ENCODE results near the gene HBM.
A peak's percentile ranks its signal among the peaks of the same experiment; 100 is the strongest.

HBM gene

DNA sequence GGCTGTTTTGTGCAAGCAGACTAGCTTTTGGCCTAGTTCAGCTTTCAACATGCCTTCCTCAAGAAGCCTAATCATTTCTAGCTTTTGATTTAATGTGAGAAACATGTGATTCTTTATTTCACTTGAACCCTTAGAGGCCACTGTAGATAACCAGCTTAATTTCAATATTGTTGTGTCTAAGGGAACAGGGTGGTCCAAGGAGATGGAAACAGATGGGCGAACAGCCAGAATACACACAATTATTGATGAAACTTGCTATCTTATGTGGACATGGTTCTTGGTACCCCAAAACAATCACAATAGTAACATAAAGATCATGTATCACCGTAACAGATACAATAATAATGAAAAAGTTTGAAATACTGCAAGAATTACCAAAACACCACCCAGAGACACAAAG is 32.1 kb upstream of the HBM start:
- in situ Hi-C loops (cut with MboI; ENCODE audit: low pct_unique_long_range_greater_than_20kb, low sequenced_read_pairs, unreplicated experiment), result no loop called here
- TF ChIP-seq, protein P1, sequence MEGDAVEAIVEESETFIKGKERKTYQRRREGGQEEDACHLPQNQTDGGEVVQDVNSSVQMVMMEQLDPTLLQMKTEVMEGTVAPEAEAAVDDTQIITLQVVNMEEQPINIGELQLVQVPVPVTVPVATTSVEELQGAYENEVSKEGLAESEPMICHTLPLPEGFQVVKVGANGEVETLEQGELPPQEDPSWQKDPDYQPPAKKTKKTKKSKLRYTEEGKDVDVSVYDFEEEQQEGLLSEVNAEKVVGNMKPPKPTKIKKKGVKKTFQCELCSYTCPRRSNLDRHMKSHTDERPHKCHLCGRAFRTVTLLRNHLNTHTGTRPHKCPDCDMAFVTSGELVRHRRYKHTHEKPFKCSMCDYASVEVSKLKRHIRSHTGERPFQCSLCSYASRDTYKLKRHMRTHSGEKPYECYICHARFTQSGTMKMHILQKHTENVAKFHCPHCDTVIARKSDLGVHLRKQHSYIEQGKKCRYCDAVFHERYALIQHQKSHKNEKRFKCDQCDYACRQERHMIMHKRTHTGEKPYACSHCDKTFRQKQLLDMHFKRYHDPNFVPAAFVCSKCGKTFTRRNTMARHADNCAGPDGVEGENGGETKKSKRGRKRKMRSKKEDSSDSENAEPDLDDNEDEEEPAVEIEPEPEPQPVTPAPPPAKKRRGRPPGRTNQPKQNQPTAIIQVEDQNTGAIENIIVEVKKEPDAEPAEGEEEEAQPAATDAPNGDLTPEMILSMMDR (IDR thresholded peaks at IDR 0.05; ENCODE audit: extremely low read depth, insufficient read depth, missing control alignments), result no peak
- DNase-seq (ENCODE audit: low spot score), result no peak

DNA sequence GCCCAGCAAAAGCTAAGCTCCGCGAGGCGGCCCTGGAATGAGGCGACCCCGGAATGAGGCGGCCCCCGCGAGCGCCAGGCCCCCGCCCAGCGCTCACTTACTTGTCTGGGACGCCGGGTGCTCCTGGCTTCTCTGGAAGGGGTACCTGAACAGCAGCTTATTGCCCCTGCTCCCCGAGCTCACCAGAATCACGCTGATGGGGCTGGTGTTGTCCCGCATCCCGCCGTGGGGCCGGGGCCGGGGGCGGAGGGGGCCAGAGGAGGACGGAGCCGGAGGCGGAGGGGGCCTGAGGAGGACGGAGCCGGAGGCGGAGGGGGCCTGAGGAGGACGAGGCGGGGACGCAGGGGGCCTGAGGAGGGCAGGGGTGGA is 27.7 kb upstream of the HBM start:
- in situ Hi-C loops (cut with MboI; ENCODE audit: low pct_unique_long_range_greater_than_20kb, low sequenced_read_pairs, unreplicated experiment), result no loop called here
- DNase-seq (ENCODE audit: low spot score), result peak; percentile 48
- TF ChIP-seq, protein P1 (IDR thresholded peaks at IDR 0.05; ENCODE audit: extremely low read depth, insufficient read depth, missing control alignments), result no peak

DNA sequence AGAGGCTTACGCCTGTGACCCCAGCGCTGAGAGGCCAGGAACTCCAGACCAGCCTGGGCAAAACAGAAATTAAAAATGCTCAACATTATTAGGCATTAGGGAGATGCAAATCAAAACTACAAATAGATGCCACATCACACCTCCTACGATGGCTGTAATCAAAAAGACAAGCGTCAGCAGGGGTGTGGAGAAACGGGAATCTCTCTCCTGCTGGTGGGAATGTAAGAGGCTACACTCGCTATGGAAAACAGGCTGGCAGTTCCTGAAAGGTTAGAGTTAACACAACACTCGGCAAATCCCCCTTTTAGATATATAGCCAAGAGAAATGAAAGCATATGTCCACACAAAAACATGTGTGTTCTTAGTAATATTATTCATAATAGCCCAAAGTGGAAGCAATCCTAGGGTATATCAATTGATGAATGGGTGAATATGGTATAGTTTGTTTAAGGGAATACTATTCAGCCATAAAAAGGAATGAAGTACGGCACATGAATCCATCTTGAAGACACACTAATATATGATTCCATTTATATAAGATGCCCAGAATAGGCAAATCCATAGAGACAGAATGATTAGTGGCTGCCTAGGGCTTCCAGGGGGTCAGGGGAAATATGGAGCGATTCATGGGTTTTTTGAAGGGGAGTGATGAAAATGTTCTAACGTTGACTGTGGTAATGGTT is 25.5 kb upstream of the HBM start:
- in situ Hi-C loops (cut with MboI; ENCODE audit: low pct_unique_long_range_greater_than_20kb, low sequenced_read_pairs, unreplicated experiment), result no loop called here
- no peak for DNase-seq (ENCODE audit: low spot score)
- TF ChIP-seq, protein P1 (IDR thresholded peaks at IDR 0.05; ENCODE audit: extremely low read depth, insufficient read depth, missing control alignments), result no peak

DNA sequence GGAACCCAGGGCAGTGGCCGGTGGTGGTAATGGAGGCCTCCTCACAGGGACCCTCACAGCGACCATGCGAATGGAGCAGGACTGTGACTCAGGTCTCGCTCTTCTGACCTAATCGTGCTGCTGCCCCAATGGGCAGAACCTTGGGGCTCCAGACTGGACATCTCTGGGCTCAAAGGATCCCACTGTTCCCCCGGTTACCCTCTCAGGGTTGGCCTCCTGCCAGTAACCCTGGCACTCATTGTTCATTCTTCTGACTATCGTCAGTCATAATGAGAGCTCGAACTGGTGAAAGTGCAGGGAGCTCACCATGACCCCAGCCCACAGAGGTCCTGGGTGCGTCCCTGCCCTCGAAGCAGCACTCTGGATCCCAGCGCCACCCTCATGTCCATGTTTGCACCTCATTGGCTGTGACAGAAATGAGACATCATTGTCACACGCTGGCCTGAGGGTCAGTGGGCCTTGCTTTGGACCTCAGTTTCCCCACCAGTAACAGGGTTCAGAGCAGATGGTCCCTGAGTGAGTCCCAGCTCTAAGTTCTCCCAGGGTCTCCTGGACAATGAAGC is 23.3 kb upstream of the HBM start:
- no peak for DNase-seq (ENCODE audit: low spot score)
- in situ Hi-C loops (cut with MboI; ENCODE audit: low pct_unique_long_range_greater_than_20kb, low sequenced_read_pairs, unreplicated experiment), result no loop called here
- TF ChIP-seq, protein P1 (IDR thresholded peaks at IDR 0.05; ENCODE audit: extremely low read depth, insufficient read depth, missing control alignments), result no peak

DNA sequence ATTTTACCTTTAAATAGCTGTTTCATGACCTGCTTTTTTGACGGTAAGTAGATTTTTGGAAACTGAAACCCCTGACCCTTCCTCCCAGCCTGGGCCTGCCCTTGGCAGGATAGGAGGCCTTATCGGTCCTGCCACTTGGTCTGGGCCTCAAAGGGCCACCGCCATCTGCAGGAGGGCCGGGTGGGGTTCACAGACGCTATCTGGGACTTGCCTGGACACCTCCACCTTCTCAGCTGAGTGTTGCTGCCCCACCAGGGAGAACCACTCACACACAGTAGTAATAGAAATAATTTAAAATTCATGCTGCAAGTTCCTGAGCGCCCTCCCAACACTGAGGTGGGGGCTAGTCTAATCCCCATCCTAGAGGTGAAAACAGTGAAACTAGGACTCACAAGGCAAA is 22.7 kb upstream of the HBM start:
- TF ChIP-seq, protein P1 (IDR thresholded peaks at IDR 0.05; ENCODE audit: extremely low read depth, insufficient read depth, missing control alignments), result no peak
- DNase-seq (ENCODE audit: low spot score), result no peak
- in situ Hi-C loops (cut with MboI; ENCODE audit: low pct_unique_long_range_greater_than_20kb, low sequenced_read_pairs, unreplicated experiment), result no loop called here

DNA sequence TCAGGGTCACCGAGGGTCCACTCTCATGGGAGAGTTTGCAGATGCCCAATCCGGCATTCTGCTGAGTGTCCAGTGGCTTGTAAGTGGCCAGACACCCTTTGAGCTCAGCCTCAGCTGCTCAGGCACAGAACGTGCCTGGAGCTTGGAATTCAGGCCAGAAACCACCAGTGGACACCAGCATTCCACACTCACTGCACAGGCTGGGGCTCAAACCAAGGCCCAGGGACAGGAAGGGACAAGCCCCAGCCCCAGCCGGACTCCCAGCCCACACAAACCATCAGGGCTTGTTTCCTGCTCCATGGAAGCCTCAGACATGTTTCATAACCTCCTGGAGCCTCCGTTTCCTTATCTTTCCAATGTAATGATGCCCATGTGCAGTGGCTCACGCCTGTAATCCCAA is 22.3 kb upstream of the HBM start:
- TF ChIP-seq, protein P1 (IDR thresholded peaks at IDR 0.05; ENCODE audit: extremely low read depth, insufficient read depth, missing control alignments), result no peak
- in situ Hi-C loops (cut with MboI; ENCODE audit: low pct_unique_long_range_greater_than_20kb, low sequenced_read_pairs, unreplicated experiment), result no loop called here

More for the DNA sequence above, 22.3 kb upstream of the HBM start:
- DNase-seq (ENCODE audit: low spot score), result no peak
